HG02852 (cell line): Measurements from ENCODE around the gene SORCS1.

Source experiments
- ATAC-seq: cut with Tn5 transposase; IDR thresholded peaks from one replicate; pipeline ENCODE4 v1.9.1; 2021; ENCODE audit warnings: mild to moderate bottlenecking, moderate library complexity; ENCODE audit not compliant: unreplicated experiment

Gene SORCS1

DNA sequence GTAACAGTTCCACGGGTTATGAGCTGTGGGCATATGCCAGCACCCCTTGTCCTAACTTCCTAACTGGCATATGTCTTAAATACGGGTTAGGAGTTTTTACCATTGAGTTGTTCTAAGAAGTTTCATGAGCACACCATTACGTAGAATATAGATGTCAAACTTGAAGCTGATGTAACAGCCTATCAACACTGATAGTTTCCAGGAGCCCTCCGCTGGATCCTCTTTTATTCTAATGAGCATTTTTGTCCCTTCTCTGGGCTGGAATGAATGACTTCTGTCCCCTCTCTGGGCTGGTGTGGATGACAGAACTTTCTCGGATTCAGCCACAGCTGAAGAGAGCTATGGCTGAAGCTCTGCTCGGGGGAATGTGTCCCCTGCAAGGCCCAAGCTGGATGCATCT is 256.3 kb downstream of the SORCS1 start:
- ATAC-seq = no peak

DNA sequence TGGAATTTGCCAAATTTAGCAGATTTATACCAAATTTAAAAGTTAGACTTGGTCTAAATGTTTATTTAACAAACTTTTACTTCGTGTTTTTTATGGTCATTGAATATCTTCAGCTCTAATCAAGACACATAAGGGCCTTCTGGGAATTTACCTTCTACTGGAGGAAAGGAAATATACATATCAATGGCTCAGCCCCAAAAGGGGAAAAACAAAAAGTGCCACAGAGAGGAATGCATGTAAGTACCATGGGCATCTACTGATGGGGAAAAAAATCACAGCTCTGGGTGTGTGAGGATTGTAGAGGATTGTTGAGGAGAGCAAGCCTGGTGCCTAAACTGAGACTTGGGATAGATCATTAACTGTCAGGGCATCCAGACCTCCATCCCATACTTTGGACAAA is 260.3 kb downstream of the SORCS1 start:
- no peak for ATAC-seq

DNA sequence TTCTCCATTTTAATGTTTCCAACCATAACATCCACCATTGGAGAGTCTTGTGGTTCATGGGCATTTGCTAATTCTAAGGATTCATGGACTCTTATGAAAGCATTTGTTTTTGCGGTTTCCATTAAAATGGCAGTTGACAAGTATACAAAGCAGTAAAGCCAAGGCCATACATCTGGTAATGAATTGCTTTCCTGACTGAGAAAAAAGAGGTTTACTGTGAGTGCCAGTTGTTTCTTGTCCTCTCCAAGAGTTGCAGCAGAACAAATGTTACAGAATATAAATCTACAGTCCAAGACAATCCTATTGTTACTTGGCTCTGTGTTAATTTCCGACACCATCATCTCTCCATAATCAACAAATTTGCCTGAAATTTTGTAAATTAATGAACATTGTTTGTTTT is 261.3 kb downstream of the SORCS1 start:
- ATAC-seq = no peak

DNA sequence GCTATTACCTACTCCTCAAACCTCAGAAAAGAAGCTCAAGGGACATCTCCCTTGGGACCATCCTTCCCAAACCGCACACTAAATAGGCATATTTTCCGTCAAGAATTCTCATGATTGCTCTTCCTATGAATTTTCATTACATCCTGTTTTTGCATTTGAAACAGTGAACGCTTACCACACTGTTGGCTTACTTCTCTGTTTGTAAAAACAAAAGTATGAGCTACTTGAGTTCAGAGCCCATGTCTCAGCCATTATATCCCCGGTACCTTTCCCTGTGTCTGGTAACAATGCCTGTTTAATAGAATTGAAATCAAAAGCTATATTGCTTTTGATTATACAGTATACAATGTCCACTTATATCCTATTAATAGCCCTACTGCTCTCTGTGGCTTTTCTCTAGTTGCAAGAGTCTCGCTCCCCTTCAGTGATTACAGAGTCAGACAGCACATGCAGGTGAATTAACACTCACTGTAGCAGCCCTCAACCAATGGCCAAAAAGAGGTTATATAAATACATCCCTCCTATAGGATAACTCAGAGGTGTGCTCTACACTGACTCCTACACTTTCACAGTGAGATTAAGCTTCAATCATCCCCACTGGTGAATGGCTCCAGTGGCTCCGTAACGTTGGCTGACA is 264.4 kb downstream of the SORCS1 start:
- no peak for ATAC-seq

DNA sequence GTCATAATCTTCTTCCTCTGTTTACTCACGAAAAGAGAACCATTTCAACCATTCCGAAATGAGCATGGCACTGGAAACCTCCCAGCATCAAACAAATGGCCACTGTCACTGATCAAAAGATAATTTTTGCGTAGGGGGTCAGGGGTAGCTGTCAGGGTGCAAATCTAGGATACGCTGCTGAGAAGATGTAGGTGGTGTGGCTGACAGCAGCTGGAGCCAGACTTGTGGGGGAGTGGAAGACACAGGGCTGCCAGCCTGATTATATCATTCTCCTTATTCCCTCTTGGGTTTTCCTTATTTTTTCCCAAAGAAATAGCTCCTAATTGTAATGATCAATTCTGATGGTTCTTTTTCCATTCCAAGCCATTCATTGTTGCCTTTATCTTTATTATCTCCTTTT is 266.1 kb downstream of the SORCS1 start:
- ATAC-seq = no peak

DNA sequence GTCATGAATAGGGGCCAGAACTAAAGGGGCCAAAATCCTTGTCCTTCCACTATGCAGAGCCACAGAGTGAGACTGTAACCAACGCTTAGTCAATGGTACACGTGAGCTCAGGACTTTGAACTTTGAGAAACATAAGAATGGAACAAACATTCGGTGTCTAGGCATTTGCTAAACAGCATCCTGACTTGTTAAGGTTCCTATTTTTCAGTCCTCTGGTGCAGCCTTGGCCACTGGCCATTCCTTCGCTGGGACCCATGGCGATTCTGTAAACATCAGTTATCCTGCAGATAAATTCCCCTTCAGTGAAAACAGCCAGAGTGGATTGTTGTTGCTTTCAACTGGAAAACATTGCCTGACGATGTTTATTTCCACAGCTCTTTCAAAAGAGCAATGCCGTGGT is 266.8 kb downstream of the SORCS1 start:
- ATAC-seq = no peak

DNA sequence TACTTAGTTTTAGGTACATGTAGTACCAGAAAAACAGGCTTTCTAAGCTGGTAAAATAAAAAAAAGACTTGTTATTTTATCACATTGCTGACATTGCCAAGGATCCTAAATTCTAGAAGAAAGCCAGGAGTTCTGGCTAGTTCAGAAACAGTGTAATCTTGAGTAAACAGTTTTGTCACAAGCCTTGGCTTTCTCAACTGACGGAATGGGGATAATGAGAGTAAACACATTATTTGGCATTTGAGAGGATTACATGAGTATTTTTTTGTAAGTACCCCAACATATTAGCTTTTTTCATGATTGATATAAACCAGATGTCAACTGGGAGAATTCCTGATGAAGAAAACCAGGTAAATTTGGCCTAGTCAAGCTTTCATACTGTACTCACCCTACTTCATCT is 269.8 kb downstream of the SORCS1 start:
- no peak for ATAC-seq

DNA sequence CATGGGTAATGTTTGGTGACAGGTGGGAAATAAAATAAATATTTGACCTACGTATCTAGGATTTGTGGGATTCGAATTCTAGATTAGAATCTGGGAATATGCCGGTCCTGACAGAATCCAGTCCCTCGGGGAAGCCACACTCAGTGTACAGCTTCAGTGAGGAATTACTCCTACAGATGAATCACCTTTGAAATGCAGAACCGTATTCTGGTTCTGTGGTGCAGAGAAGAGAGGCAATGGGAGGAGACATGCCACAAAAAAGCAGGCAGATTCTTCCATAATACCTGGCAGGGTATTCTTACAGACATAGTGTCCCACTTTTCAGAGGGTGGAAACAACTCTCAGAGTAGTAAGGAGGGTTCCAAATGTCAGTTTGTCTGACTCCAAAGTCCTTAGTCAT is 286.9 kb downstream of the SORCS1 start:
- ATAC-seq = no peak

DNA sequence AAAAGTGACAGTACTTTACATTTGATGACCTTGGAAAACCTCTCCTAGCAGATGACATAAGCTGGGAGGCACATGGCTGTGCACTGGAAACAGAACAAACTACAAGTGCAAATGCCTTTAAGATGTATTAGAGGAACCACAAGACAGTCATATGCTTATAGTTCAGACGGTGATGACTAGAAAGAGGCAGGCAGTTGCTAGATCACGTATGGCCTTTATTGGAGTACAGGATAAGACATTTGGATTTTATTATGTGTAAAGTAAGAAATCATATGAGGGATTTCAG is 290.0 kb downstream of the SORCS1 start:
- no peak for ATAC-seq

DNA sequence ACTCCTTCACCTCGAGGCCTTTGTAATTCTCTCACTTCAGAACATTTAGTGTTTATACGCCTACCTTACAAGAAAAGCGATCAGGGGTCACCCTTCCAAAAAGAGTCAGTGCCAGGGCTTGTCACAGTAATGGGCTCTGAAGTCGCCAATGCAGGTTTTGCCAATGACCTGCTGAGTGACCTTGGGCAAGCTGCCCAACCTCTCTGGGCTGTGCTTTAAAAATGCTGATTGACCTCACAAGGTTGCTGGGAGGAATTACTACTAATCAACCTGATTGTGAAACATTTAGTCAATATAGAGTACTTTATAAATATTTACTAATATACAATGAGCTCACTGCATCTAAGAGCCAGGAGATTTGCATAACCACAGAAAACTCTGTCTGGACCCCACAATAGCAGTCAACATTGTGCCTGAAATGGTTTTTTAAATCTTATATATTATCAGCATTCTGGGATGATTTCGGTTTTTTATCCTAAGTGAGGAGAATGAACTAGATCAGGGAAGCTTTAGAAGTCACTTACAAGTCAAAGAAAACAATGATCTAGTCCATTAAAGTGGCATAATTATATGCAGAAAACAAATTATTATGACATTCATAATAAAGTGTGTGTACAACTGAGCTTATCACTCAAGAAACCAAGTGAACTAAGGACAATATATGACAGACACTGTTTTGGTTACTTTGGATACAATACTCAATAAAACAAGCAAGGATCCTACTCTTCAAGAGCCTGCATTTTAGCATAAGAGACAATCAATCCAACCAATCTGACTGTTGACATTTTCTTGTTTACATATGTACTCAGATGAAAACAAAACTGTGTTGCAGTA is 290.5 kb downstream of the SORCS1 start:
- ATAC-seq = no peak

DNA sequence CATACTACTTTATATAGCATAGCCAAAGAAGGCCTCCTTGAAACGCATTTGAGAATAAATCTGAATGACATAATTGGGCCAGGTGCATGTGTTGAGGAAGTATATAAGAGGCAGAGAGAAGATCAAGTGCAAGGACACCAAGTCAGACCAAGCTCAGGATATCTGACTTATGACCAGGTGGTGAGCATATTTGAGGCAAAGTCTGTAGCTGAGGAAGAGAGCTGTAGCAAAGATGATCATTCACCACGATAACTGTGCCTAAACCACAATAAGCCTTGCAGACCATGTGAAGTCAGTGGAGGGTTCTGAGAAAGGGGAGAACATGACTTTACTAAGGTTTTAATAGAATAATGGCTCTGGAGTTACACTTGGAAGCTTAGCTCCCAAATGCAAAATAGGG is 292.3 kb downstream of the SORCS1 start:
- no peak for ATAC-seq

DNA sequence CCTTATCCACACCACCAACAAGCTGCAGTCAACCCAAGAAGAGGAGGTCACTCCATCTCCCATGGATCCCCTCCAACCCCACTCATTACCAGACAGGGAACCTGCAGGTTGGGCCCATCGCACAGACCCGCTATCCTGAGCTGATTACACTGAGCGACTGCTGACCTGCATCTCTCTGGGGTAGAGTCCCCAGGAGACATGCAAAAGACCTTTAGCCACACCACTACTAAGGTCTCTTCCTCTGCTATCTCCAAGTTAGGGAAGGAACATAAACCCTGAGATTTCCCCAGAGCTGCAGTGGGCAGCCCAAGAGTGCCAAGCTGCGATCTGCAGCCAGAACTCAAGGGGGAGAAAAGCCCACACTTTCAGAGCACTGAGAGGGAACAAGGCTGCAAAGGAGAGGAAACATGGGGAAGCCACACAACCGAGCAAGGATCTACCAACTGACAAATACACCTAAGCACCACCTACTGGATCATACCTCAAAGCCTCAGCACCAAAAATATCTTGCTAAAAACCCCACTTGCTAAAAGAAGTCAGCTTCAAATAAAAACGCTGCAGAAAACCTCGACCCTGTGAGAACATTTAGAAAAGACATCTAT is 298.2 kb downstream of the SORCS1 start:
- peak; percentile 42 for ATAC-seq

DNA sequence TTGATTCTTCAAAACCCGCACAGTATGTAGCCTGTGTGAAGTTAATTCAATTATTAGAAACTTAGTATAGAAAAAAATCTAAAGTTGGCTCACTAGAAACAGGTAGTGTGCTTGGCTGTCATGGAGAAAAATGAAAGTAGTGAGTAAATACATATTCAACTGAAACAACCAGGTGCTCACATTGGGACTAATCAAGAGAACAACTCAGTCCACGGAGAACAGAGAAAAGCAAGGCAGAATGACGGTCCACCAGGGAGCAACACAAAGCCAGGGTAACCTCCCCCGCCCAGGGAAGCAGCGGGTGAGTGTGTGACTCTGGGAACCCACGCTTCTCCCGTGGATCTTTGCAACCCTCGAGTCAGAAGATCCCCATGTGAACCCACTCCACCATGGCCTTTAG is 300.5 kb downstream of the SORCS1 start:
- no peak for ATAC-seq

DNA sequence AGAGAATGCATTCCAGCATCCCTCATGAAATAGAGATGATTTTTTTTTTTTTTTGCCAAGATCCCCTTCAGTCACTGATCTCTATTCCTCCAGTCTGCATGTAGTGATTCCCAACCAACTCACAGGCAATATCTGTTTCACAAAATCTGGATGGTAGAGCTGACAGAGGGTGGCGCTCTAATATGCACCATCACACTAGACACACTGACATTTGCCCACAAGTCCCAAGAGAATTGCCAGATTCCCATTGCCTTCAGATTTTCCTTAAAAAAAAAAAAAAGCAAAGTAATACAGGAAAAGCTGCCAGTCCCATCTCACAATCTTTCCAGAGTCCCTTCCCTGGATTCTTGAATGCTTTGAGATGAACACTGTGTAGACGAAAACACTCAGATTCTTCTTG is 301.0 kb downstream of the SORCS1 start:
- no peak for ATAC-seq

DNA sequence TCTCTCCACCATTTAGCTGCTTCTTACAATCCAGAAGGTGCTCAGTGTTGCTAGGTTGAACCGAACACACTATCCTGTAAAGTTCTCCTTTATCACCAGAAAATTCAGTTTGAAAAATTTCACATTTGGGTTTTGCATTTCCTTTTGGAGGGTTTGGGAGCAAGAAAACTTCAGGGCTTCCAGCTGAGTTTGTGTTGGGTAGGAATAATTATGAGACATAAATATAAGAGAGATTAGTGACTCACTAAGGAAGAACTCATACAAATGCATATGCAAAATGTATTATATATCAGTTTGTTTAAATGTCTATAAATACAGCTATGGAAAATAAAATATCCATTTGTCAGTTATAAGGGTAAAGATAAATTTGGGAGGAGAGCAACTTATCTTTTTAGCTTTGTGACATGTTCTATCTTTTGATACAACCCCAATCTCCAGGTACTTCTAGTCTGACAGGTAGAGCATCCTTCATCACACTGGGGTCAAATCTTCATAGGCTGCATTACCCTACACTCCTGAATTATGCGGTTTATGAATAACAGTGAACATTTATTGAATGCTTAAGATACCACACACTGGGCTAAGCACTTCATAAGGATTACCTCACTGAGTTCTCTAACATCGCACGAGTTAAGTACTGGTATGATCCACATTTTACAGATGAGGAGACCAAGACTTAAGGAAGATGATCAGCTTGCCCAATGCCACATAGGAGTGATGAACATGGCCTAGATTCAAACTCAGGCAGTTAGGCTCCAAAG is 304.4 kb downstream of the SORCS1 start:
- no peak for ATAC-seq

DNA sequence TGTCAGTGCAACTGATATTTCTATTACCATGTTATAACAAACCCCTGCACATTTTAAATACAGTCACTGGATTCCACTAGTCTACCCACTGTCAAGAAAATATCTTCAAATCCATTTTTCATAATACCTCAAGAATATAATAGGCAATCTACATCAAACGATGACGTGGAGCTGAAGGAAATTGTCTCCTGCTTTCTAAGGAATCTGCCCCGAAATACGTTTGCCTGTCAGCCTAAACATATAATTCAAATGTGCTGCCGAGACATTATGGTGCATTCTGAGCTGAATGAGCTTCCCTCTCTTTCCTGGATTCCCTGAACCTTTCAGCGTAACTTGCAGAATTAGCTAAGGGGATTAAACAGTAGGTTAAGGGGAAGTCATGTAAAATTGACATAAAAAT is 306.8 kb downstream of the SORCS1 start:
- no peak for ATAC-seq

DNA sequence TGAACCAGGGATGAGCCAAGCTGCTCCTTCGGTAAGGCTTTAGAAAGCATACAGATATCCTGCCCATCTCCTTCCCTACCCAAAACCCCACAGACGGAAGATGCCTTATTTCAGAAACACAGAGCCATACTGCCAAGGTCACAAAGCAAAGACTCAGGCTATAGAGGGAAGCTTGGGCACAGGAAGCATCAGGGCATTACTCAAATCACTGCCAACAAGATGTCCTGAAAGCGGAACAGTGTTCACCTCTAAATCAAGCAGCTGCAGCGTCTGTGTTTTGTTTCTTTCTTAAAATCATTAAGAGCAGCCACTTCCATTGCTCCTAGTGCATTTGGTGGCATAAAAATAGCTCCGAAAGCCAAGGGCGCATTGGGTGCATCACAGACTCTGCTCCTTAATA is 307.3 kb downstream of the SORCS1 start:
- no peak for ATAC-seq

DNA sequence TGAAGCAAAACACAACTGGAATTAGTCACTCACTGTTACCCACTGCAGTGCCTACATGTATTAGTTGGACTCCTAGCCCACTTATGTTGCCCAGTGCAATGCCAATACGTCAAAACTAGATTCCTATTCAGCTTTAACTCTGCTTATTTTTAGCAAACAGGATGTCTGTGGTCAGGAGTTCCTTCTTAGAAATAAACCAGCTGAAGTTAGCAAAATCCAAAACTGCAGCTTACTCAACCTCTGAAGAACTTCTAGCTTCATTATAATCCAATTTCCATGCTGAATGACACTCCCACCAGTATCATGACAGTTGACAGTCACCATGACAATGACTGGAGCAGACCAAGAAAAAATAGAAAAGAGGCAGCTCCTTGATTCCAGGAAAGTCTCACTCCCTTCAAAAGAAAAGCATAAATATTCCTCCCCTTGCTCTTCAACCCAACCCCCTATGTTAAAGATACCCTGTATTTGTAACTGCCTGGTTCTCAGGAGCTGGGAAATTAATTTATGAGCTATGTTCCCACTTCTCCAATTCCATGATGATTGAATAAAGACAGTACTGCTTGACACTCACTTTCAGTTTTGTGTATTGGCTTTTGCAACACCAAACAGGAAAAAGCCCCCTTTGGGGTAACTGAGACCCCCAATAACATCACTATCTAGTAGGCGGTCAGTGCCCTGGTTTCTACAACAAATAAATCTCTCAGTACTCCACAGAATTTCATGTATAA is 327.4 kb downstream of the SORCS1 start:
- peak; percentile 83 for ATAC-seq

DNA sequence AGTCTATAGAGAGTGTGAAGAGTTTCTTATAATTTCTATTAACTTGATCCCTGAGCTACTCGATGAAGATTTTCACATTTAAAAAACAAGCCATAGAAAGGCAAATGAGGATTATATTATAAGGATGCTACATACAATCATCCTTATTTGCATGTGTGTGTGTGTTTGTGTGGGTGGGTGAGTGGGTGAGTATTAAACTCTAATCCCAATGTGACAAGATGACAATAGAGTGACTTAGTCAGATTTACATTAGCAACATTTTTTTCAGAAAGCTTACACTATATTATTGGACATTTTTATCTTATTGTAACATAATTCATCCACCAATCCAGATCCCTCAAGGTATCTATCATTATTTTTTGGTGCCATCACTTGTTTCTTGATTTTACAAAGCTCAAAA is 331.7 kb downstream of the SORCS1 start:
- no peak for ATAC-seq

DNA sequence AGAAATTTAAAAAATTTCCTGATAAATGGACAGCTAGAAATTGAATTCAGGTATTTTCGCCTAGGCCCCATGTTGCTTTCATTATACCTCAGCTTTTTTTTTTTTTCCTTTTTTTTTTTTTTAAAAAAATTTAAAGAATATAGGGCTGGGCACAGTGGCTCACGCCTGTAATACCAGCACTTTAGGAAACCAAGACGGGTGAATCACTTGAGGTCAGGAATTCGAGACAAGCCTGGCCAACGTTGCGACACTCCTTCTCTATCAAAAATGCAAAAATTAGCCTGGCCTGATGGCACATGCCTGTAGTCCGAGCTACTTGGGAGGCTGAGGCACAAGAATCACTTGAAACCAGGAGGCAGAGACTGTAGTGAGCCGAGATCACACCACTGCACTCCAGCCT is 334.0 kb downstream of the SORCS1 start:
- ATAC-seq = no peak

DNA sequence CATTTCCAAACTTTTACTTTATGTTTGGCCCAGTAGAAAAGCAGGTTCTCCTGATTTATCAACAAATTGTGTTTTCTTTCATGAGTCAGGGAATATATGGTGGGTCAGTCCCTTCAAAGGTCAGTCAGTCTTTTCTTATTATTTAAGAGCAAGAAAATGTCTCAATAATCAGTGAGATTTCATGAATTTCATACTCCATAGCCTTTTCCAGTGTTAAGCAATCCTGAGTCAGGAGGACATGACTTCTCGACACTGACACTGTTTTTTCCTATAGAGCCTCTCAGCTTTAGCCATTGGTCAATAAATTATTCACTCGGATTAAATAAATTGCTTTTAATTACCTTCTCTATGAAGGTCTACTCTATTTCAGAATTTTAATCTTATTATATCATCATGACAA is 334.5 kb downstream of the SORCS1 start:
- no peak for ATAC-seq
